ENCODE data around the gene FADS2. TPM values are rescaled to one million over a fixed set of nuclear protein-coding genes. Genes with fewer than 3 reads are reported as not detected.

Gene FADS2
- total and polyA plus RNA-seq, 9 of the 15 experiments (the other 6 are each of a cell fraction or from before 2014, with no cell fraction given): 2.9 to 42.8 (median 16.2) TPM

DNA sequence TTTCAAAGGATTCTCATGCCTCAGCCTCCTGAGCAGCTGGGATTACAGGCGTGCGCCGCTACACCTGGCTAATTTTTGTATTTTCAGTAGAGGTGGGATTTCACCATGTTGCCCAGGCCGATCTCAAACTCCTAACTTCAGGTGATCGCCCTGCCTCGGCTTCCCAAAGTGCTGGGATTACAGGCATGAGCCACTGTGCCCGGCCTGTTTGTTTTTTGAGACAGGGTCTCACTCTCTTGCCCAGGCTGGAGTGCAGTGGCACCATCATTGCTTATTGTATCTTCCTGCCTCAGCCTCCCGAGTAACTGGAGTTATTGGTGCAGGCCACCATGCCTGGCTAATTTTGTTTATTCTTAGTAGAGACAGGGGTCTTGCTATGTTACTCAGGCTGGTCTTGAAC is 8.1 kb downstream of the FADS2 start (continued):
- TF ChIP-seq, protein P1, sequence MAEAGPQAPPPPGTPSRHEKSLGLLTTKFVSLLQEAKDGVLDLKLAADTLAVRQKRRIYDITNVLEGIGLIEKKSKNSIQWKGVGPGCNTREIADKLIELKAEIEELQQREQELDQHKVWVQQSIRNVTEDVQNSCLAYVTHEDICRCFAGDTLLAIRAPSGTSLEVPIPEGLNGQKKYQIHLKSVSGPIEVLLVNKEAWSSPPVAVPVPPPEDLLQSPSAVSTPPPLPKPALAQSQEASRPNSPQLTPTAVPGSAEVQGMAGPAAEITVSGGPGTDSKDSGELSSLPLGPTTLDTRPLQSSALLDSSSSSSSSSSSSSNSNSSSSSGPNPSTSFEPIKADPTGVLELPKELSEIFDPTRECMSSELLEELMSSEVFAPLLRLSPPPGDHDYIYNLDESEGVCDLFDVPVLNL (CRISPR knock-in tag; IDR thresholded peaks at IDR 0.05; ENCODE audit: low read depth): no peak
- TF ChIP-seq NUFIP1 (IDR thresholded peaks at IDR 0.05; ENCODE audit: partially characterized antibody) (no peak), SPI1 (IDR thresholded peaks at IDR 0.05; ENCODE audit: borderline replicate concordance, low read depth, low read length) (no peak), CBX1 (IDR thresholded peaks at IDR 0.05; ENCODE audit: low read depth) (no peak), PHTF2 (CRISPR knock-in tag; IDR thresholded peaks at IDR 0.05) (no peak), XRCC4 (IDR thresholded peaks at IDR 0.05; ENCODE audit: extremely low read depth, insufficient read depth, insufficient read length) (no peak), ZFPM2 (CRISPR knock-in tag; IDR thresholded peaks at IDR 0.05) (no peak), NFE2L1 (tag; IDR thresholded peaks at IDR 0.05; ENCODE audit: borderline replicate concordance, low read depth) (no peak), NR2F6 (CRISPR knock-in tag; IDR thresholded peaks at IDR 0.05) (no peak), PHF8 (IDR thresholded peaks at IDR 0.05; ENCODE audit: borderline replicate concordance, low read length) (no peak), SETDB1 (IDR thresholded peaks at IDR 0.05; ENCODE audit: low read length) (no peak), RAD21 (CRISPR knock-in tag; conservative IDR thresholded peaks at IDR 0.05 in 1 of 2, IDR thresholded peaks at IDR 0.05 in 1 of 2) (no peak), DMBX1 (CRISPR knock-in tag; IDR thresholded peaks at IDR 0.05; ENCODE audit: borderline replicate concordance) (0 out of 2 replicates have a peak, but pooled peaks have one; percentile 9), BRF1 (IDR thresholded peaks at IDR 0.05; ENCODE audit: borderline replicate concordance, extremely low read depth, insufficient read length) (no peak), CREM (IDR thresholded peaks at IDR 0.05; ENCODE audit: low read depth) (no peak), CBX5 (IDR thresholded peaks at IDR 0.05; ENCODE audit: borderline replicate concordance, low read depth) (no peak), ZNF408 (CRISPR knock-in tag; IDR thresholded peaks at IDR 0.05; ENCODE audit: low read depth) (no peak)
- TF ChIP-seq, protein P2, sequence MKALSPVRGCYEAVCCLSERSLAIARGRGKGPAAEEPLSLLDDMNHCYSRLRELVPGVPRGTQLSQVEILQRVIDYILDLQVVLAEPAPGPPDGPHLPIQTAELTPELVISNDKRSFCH (CRISPR knock-in tag; IDR thresholded peaks at IDR 0.05): no peak
- TF ChIP-seq, protein P2 (tag; IDR thresholded peaks at IDR 0.05): 0 out of 2 replicates have a peak, but pooled peaks have one; percentile 35
- TF ChIP-seq, protein P3, sequence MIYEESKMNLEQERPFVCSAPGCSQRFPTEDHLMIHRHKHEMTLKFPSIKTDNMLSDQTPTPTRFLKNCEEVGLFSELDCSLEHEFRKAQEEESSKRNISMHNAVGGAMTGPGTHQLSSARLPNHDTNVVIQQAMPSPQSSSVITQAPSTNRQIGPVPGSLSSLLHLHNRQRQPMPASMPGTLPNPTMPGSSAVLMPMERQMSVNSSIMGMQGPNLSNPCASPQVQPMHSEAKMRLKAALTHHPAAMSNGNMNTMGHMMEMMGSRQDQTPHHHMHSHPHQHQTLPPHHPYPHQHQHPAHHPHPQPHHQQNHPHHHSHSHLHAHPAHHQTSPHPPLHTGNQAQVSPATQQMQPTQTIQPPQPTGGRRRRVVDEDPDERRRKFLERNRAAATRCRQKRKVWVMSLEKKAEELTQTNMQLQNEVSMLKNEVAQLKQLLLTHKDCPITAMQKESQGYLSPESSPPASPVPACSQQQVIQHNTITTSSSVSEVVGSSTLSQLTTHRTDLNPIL (CRISPR knock-in tag; IDR thresholded peaks at IDR 0.05): no peak
